HepG2 (cell line): ENCODE results near the gene GGA1. TPM values are rescaled to one million over a fixed set of nuclear protein-coding genes. Genes with fewer than 3 reads are reported as not detected.

Experiments used
- GZF1 ChIP-seq: sonication (generic); formaldehyde crosslinking; IDR thresholded peaks from 2 replicates; pipeline ENCODE4 v1.5.1; 2020; ENCODE audit warnings: mild to moderate bottlenecking, missing genetic modification reagents
- MXI1 ChIP-seq: IDR thresholded peaks from 3 replicates; pipeline ENCODE4 v1.6.1; 2012; ENCODE audit warnings: low read depth, low read length, inconsistent platforms, borderline replicate concordance
- SP5 ChIP-seq: IDR thresholded peaks from 2 replicates; pipeline ENCODE4 v1.6.1; 2016; ENCODE audit warnings: low read depth, borderline replicate concordance
- ZC3H13 ChIP-seq: sonication (generic); formaldehyde crosslinking; IDR thresholded peaks from 2 replicates; pipeline ENCODE4 v1.8.1; 2023; ENCODE audit warnings: mild to moderate bottlenecking, missing genetic modification reagents, moderate library complexity
- ZNF256 ChIP-seq: sonication (generic); formaldehyde crosslinking; conservative IDR thresholded peaks from 2 replicates; pipeline ENCODE4 v1.4.0; 2020; ENCODE audit warnings: missing genetic modification reagents
- ZNF337 ChIP-seq: sonication (generic); formaldehyde crosslinking; IDR thresholded peaks from 2 replicates; pipeline ENCODE4 v1.5.1; 2020; ENCODE audit warnings: missing genetic modification reagents, low read depth, mild to moderate bottlenecking, borderline replicate concordance
- ZNF33A ChIP-seq: sonication (generic); formaldehyde crosslinking; IDR thresholded peaks from 2 replicates; pipeline ENCODE4 v1.5.1; 2020; ENCODE audit warnings: missing genetic modification reagents, mild to moderate bottlenecking, moderate library complexity, borderline replicate concordance
- ZNF367 ChIP-seq: sonication (generic); formaldehyde crosslinking; IDR thresholded peaks from 2 replicates; pipeline ENCODE4 v1.4.0; 2020; ENCODE audit warnings: missing genetic modification reagents, borderline replicate concordance
- ZNF616 ChIP-seq: sonication (generic); formaldehyde crosslinking; IDR thresholded peaks from 2 replicates; pipeline ENCODE4 v1.5.0; 2020; ENCODE audit warnings: low read depth, mild to moderate bottlenecking, missing genetic modification reagents
- ZNF737 ChIP-seq: sonication (generic); formaldehyde crosslinking; IDR thresholded peaks from 2 replicates; pipeline ENCODE4 v1.5.0; 2020; ENCODE audit warnings: missing genetic modification reagents, mild to moderate bottlenecking, borderline replicate concordance
- polyA plus RNA-seq, 8 experiments: library from polyadenylated mRNA; depleted of rRNA in 3 of 8; stranded (reverse) in 7 of 8; unstranded in 1 of 8; fragments of >200 nt; fragmentation: Illumina TruSeq in 4 of 8; extraction: Trizol in 4 of 8; gene quantifications; 2 replicates each; pipeline versions ENCODE4 v1.2.1 to v1.2.3, GENCODE V29; 2011 to 2016; ENCODE audit warnings: low read depth in 4 of 8, missing spikeins in 1 of 8, mixed read lengths in 1 of 8; ENCODE audit not compliant: insufficient read depth in 1 of 8
- total RNA-seq, 5 experiments: library from RNA; depleted of rRNA; stranded (reverse); fragments of >200 nt; fragmentation: Illumina TruSeq; extraction: Trizol; gene quantifications; 2 replicates each; pipeline ENCODE4 v1.2.3, GENCODE V29; 2016; ENCODE audit warnings: low read depth in 1 of 5
- TF ChIP-seq, protein P1 (sequence below): sonication (generic); formaldehyde crosslinking; IDR thresholded peaks from 2 replicates; pipeline ENCODE4 v1.4.0; 2020; ENCODE audit warnings: mild to moderate bottlenecking, missing genetic modification reagents, borderline replicate concordance
- TF ChIP-seq, protein P2 (sequence below): sonication (generic); formaldehyde crosslinking; IDR thresholded peaks from 2 replicates; pipeline ENCODE4 v1.4.0; 2020; ENCODE audit warnings: missing genetic modification reagents
- TF ChIP-seq, protein P3 (sequence below): sonication (generic); formaldehyde crosslinking; IDR thresholded peaks from 2 replicates; pipeline ENCODE4 v1.4.0; 2020; ENCODE audit warnings: mild to moderate bottlenecking, missing genetic modification reagents
- TF ChIP-seq, protein P4 (sequence below): sonication (generic); formaldehyde crosslinking; IDR thresholded peaks from 2 replicates; pipeline ENCODE4 v1.5.1; 2020; ENCODE audit warnings: mild to moderate bottlenecking, missing genetic modification reagents, borderline replicate concordance
- TF ChIP-seq, protein P5 (sequence below): sonication (generic); formaldehyde crosslinking; IDR thresholded peaks from 2 replicates; pipeline ENCODE4 v1.4.0; 2020; ENCODE audit warnings: missing genetic modification reagents

GGA1 gene
- total and polyA plus RNA-seq, 2 of the 13 experiments (the other 11 are each of a cell fraction or from before 2014, with no cell fraction given) = 29.1 to 87.2 TPM

DNA sequence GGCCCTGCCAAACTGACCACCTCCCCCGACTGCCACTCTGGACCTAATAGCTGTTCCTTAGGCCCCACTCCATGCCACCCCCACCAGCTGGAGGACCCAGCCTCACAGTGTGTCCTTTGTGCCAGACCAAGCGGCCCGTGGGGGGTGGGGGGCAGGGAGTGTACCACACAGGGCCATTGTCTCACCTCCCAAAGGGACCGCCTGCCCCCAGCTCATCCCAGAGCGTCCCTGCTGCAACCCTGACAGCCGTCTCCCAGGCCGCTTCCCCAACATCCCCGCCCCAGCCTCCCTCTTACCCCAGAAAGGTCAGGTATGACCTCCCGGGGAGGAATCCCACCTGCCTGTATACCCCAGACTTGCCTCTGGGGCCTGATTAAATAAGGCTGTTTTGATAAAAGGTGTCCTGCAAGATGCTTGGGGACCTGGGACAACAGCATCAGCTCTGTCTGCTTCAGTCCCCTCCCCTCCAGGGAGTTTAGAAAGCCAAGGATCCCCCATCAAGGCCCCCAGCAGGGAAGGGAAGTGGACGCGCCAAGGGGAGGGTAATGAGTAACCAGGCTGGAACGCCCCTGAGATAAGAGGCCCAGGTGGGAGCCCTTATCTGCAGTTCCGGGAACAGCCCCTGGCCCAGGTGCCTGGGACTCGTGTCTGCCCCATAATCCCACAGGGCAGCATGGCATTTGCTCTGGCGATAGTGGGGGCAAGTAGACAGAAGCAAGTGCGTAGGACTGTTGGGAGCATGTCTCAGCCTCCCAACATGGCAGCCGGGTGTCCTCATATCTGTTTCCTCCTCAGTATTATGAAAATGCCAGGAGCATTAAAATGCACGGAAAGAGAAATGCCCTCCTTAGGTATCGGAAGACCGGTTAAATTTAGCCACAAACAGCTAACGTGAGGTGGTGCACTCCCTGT is 39.4 kb upstream of the GGA1 start (continued):
- TF ChIP-seq, protein P1, sequence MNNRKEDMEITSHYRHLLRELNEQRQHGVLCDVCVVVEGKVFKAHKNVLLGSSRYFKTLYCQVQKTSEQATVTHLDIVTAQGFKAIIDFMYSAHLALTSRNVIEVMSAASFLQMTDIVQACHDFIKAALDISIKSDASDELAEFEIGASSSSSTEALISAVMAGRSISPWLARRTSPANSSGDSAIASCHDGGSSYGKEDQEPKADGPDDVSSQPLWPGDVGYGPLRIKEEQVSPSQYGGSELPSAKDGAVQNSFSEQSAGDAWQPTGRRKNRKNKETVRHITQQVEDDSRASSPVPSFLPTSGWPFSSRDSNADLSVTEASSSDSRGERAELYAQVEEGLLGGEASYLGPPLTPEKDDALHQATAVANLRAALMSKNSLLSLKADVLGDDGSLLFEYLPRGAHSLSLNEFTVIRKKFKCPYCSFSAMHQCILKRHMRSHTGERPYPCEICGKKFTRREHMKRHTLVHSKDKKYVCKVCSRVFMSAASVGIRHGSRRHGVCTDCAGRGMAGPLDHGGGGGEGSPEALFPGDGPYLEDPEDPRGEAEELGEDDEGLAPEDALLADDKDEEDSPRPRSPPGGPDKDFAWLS (CRISPR knock-in tag) = no peak
- no peak for TF ChIP-seq ZNF737 (CRISPR knock-in tag)
- no peak for TF ChIP-seq ZNF367
- 0 out of 2 replicates have a peak, but pooled peaks have one; percentile 25 for TF ChIP-seq ZNF33A
- 0 out of 2 replicates have a peak, but pooled peaks have one; percentile 14 for TF ChIP-seq GZF1 (CRISPR knock-in tag)
- TF ChIP-seq ZNF337 = no peak
- peak; percentile 75; the same call in 1 of the 3 replicates for TF ChIP-seq MXI1
- TF ChIP-seq, protein P2, sequence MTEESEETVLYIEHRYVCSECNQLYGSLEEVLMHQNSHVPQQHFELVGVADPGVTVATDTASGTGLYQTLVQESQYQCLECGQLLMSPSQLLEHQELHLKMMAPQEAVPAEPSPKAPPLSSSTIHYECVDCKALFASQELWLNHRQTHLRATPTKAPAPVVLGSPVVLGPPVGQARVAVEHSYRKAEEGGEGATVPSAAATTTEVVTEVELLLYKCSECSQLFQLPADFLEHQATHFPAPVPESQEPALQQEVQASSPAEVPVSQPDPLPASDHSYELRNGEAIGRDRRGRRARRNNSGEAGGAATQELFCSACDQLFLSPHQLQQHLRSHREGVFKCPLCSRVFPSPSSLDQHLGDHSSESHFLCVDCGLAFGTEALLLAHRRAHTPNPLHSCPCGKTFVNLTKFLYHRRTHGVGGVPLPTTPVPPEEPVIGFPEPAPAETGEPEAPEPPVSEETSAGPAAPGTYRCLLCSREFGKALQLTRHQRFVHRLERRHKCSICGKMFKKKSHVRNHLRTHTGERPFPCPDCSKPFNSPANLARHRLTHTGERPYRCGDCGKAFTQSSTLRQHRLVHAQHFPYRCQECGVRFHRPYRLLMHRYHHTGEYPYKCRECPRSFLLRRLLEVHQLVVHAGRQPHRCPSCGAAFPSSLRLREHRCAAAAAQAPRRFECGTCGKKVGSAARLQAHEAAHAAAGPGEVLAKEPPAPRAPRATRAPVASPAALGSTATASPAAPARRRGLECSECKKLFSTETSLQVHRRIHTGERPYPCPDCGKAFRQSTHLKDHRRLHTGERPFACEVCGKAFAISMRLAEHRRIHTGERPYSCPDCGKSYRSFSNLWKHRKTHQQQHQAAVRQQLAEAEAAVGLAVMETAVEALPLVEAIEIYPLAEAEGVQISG = peak; percentile 76
- no peak for TF ChIP-seq ZNF256 (CRISPR knock-in tag)
- TF ChIP-seq ZC3H13 (CRISPR knock-in tag) = peak; percentile 99
- TF ChIP-seq ZNF616 = no peak
- TF ChIP-seq, protein P3, sequence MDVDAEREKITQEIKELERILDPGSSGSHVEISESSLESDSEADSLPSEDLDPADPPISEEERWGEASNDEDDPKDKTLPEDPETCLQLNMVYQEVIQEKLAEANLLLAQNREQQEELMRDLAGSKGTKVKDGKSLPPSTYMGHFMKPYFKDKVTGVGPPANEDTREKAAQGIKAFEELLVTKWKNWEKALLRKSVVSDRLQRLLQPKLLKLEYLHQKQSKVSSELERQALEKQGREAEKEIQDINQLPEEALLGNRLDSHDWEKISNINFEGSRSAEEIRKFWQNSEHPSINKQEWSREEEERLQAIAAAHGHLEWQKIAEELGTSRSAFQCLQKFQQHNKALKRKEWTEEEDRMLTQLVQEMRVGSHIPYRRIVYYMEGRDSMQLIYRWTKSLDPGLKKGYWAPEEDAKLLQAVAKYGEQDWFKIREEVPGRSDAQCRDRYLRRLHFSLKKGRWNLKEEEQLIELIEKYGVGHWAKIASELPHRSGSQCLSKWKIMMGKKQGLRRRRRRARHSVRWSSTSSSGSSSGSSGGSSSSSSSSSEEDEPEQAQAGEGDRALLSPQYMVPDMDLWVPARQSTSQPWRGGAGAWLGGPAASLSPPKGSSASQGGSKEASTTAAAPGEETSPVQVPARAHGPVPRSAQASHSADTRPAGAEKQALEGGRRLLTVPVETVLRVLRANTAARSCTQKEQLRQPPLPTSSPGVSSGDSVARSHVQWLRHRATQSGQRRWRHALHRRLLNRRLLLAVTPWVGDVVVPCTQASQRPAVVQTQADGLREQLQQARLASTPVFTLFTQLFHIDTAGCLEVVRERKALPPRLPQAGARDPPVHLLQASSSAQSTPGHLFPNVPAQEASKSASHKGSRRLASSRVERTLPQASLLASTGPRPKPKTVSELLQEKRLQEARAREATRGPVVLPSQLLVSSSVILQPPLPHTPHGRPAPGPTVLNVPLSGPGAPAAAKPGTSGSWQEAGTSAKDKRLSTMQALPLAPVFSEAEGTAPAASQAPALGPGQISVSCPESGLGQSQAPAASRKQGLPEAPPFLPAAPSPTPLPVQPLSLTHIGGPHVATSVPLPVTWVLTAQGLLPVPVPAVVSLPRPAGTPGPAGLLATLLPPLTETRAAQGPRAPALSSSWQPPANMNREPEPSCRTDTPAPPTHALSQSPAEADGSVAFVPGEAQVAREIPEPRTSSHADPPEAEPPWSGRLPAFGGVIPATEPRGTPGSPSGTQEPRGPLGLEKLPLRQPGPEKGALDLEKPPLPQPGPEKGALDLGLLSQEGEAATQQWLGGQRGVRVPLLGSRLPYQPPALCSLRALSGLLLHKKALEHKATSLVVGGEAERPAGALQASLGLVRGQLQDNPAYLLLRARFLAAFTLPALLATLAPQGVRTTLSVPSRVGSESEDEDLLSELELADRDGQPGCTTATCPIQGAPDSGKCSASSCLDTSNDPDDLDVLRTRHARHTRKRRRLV (CRISPR knock-in tag) = peak; percentile 83
- TF ChIP-seq, protein P4, sequence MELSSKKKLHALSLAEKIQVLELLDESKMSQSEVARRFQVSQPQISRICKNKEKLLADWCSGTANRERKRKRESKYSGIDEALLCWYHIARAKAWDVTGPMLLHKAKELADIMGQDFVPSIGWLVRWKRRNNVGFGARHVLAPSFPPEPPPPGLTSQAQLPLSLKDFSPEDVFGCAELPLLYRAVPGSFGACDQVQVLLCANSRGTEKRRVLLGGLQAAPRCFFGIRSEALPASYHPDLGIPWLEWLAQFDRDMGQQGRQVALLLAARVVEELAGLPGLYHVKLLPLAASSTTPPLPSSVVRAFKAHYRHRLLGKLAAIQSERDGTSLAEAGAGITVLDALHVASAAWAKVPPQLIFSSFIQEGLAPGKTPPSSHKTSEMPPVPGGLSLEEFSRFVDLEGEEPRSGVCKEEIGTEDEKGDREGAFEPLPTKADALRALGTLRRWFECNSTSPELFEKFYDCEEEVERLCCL = 0 out of 2 replicates have a peak, but pooled peaks have one; percentile 60
- peak; percentile 89 for TF ChIP-seq SP5 (CRISPR knock-in tag)
- TF ChIP-seq, protein P5, sequence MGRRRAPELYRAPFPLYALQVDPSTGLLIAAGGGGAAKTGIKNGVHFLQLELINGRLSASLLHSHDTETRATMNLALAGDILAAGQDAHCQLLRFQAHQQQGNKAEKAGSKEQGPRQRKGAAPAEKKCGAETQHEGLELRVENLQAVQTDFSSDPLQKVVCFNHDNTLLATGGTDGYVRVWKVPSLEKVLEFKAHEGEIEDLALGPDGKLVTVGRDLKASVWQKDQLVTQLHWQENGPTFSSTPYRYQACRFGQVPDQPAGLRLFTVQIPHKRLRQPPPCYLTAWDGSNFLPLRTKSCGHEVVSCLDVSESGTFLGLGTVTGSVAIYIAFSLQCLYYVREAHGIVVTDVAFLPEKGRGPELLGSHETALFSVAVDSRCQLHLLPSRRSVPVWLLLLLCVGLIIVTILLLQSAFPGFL (CRISPR knock-in tag) = no peak
